ENCODE measurements around the gene HCAR2.
"Not testable (repeated sequence)": the region's sequence is repeated elsewhere in the genome, so short reads cannot be mapped to it uniquely, and the experiment has no call there.

Gene HCAR2

GRCh38 chr12:122661246-122661645 lies 41.9 kb downstream of the HCAR2 start:
- DNase-seq: no peak

GRCh38 chr12:122659579-122659978 lies 43.6 kb downstream of the HCAR2 start:
- no peak for DNase-seq

- DNase-seq: no peak
Measured at GRCh38 chr12:122656298-122656697, 46.9 kb downstream of the HCAR2 start.

DNA sequence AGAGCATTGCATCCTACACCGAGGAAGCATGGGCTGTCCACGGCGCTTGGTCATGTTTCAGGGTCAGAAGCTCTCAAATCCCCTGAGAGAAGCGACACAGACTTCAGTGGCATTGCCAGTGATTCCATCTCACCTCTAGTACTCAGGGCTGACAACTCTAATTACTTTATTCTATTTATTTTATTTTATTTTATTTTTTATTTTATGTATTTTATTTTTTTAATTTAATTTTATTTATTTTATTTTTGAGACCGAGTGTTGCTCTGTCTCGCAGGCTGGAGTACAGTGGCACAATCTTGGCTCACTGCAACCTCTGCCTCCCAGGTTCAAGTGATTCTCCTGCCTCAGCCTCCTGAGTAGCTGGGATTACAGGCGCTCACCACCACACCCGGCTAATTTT lies 49.9 kb downstream of the HCAR2 start:
- DNase-seq: not testable (repeated sequence)

GRCh38 chr12:122651520-122652224 lies 51.5 kb downstream of the HCAR2 start:
- DNase-seq: no peak

Data from stimulated activated CD4-positive, alpha-beta T cell treated with anti-CD3 and anti-CD28 coated beads, Interleukin-15, amount 100 ng/mL, for 24 hours (primary cell).